ENCODE data around the gene PRDM16.

PRDM16 gene

GRCh38 chr1:3217181-3217641 is 148.2 kb downstream of the PRDM16 start:
- no peak for FAIRE-seq

GRCh38 chr1:3217979-3218679 is 149.1 kb downstream of the PRDM16 start:
- no peak for FAIRE-seq

- no peak for FAIRE-seq
Observed at GRCh38 chr1:3219005-3219790, 150.2 kb downstream of the PRDM16 start.

GRCh38 chr1:3219791-3220467 is 150.9 kb downstream of the PRDM16 start:
- FAIRE-seq = no peak

- no peak for FAIRE-seq
Observed at GRCh38 chr1:3221112-3222041, 152.4 kb downstream of the PRDM16 start.

GRCh38 chr1:3222042-3222692 is 153.2 kb downstream of the PRDM16 start:
- FAIRE-seq = no peak

GRCh38 chr1:3225661-3226060 is 156.7 kb downstream of the PRDM16 start:
- no peak for FAIRE-seq

GRCh38 chr1:3226191-3226590 is 157.2 kb downstream of the PRDM16 start:
- no peak for FAIRE-seq

GRCh38 chr1:3226701-3227350 is 157.8 kb downstream of the PRDM16 start:
- FAIRE-seq = no peak

GRCh38 chr1:3227351-3227704 is 158.3 kb downstream of the PRDM16 start:
- no peak for FAIRE-seq

- no peak for FAIRE-seq
Observed at GRCh38 chr1:3227893-3228292, 158.9 kb downstream of the PRDM16 start.

- no peak for FAIRE-seq
Observed at GRCh38 chr1:3229081-3229725, 160.2 kb downstream of the PRDM16 start.

GRCh38 chr1:3230553-3230952 is 161.6 kb downstream of the PRDM16 start:
- FAIRE-seq = no peak

- FAIRE-seq = no peak
Observed at GRCh38 chr1:3231245-3231644, 162.2 kb downstream of the PRDM16 start.

- FAIRE-seq = no peak
Observed at GRCh38 chr1:3231826-3232225, 162.8 kb downstream of the PRDM16 start.

- no peak for FAIRE-seq
Observed at GRCh38 chr1:3233031-3233430, 164.0 kb downstream of the PRDM16 start.

GRCh38 chr1:3233551-3233950 is 164.5 kb downstream of the PRDM16 start:
- FAIRE-seq = no peak

GRCh38 chr1:3234281-3234680 is 165.3 kb downstream of the PRDM16 start:
- FAIRE-seq = no peak

GRCh38 chr1:3234956-3235355 is 166.0 kb downstream of the PRDM16 start:
- no peak for FAIRE-seq

- FAIRE-seq = no peak
Observed at GRCh38 chr1:3235496-3235895, 166.5 kb downstream of the PRDM16 start.

- FAIRE-seq = no peak
Observed at GRCh38 chr1:3236361-3236760, 167.4 kb downstream of the PRDM16 start.

Measured in TTC549 (cell line).